ENCODE data around the gene MRPL11.
"Not testable (repeated sequence)": the region's sequence is repeated elsewhere in the genome, so short reads cannot be mapped to it uniquely, and the experiment has no call there.

The MRPL11 gene

GRCh38 chr11:66466225-66467033 lies 27.8 kb upstream of the MRPL11 start, which contains the start of gene PELI3:
PELI3 (plus strand) TSS chr11:66466905; CDS start chr11:66468129, 1,224 bp downstream.
- peak; percentile 99 for DNase-seq

DNA sequence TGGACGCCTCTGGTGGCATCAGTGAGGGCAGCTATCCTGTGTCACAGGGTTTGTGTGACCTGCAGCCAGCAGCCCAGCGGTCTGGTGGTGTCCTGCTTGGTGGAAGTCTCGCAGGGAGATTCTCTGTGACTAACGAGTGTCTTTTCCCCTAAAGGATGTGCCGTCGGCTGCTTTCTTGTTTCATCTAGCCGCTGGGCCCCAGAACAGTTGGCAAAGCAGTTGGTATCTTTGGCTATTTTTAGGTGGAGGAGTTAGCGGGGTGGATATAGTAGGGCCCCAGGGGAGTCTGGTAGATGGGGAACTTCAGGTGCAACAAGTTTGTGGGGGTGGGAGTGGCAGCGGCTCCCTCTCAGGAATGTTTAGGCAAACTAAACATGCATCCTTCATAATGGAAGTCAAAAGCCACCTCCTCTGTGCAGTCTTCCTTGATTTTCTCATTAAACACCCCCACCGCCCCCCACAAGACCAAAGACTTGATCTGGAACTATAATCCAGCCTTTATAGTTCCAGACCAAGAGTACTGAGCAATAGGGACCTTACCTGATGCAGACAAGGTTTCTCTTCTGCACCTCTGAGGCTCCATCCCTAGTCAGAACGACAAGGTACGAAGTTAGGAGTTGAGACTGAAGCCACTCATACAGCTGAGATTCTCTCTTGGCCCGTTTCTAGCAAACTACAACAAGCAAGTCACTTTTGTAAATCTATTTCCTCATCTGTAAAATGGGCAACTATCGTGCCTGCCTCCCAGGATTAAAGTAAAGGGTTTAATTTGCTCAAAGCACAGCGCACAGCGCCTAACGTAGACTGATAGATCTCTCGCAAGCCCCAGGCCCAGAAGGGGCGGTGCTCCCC lies 27.0 kb upstream of the MRPL11 start:
- DNase-seq = peak; percentile 20

- DNase-seq = peak; percentile 7
These were observed 26.3 kb upstream of the MRPL11 start for GRCh38 chr11:66464916-66465315.

DNA sequence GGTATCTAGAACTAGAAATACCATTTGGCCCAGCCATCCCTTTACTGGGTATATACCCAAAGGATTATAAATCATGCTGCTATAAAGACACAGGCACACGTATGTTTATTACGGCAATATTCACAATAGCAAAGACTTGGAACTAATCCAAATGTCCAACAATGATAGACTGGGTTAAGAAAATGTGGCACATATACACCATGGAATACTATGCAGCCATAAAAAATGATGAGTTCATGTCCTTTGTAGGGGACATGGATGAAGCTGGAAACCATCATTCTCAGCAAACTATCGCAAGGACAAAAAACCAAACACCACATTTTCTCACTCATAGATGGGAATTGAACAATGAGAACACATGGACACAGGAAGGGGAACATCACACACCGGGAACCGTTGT lies 25.5 kb upstream of the MRPL11 start:
- not testable (repeated sequence) for DNase-seq

- no peak for DNase-seq
These were observed 24.3 kb upstream of the MRPL11 start for GRCh38 chr11:66462911-66463310.

DNA sequence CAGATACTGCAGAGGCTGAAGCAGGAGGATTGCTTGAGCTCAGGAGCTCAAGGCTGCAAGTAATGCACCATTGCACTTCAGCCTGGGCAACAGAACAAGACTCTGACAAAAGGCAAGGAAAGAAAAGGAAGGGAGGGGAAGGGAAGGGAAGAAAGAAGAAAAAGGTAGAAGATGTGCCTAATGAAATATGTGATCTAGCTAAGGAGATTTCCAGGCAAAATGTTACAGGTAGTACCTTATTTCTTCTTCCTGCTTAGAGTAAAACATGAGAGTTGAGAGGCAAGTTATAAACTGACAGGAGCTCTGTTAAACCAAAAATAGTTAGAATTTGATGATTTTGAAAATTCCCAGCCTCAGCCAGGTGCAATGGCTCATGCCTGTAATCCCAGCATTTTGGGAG lies 23.4 kb upstream of the MRPL11 start:
- no peak for DNase-seq

DNA sequence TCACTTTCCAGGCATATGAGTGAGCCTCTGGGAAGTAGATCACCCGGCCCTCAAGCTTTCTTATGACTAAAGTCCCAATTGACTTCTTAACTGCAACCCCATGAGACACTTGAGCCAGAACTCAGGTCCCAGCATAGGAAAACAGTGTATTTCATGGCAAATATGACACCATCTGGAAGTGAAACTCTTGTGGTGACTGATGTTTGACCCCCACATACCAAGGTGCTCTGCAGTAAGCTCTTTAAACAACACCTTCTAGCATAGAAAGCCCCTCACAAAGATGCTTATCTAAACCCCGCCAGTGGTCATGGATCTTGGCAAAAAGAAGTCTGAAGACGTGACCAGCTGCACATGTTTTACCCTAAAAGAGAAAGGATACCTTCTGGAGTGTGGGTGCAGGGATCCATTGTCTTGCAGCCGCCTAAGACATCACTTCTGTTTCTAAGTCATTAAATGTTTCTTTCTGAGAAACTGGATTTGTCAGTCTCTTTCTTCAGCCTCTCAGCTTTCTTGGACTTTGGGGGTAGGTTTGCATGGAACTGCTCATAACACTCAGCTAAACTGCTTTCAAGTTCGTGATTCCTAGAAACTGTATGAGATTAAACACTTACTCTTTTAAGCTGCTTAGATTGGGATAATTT lies 20.6 kb upstream of the MRPL11 start:
- no peak for DNase-seq

- DNase-seq = no peak
These were observed 19.2 kb upstream of the MRPL11 start for GRCh38 chr11:66457826-66458225.

DNA sequence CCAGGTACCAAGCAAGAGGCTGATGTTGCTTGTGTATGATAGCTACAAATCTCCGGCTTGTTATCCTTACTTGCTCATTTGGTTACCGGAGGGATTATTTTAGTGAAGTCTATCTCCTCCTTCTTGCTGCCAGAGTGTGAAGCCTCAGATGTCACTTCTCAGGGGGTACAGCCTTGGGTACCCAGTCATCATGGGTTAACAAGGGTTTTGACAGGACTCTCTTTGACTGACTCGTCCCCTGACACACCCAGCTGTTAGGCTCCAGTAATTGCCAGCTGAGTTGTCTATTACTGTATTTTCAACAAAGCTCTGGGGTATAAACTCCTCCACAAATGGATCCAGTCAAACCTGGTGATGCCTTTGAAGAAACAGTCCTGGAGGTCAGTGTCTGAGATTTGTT lies 16.2 kb upstream of the MRPL11 start:
- no peak for DNase-seq

GRCh38 chr11:66454247-66454646 lies 15.6 kb upstream of the MRPL11 start:
- DNase-seq = no peak

- no peak for DNase-seq
These were observed 13.0 kb upstream of the MRPL11 start for GRCh38 chr11:66451663-66452062.

- no peak for DNase-seq
These were observed 11.9 kb upstream of the MRPL11 start for GRCh38 chr11:66450560-66450959.

GRCh38 chr11:66448523-66448922 lies 9.9 kb upstream of the MRPL11 start:
- DNase-seq = no peak

DNA sequence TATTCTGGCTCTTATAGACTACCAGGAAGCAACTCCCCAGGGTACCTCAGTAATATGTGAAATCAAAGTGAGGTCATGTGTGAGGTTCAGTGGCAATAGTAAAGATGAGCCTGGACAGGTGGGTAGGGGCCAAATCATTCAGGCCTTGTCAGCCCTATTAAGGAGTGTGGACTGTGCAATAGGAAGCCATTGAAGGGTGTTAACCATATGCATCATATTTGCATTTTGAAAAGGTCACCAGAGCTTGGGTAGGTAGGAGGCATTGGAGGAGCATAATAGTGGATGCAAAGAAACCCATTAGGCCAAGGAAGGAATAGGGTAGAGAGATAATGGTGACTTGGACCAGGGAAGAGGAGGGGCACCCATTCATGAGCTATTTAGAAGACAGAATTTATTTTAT lies 8.4 kb upstream of the MRPL11 start:
- DNase-seq = no peak

DNA sequence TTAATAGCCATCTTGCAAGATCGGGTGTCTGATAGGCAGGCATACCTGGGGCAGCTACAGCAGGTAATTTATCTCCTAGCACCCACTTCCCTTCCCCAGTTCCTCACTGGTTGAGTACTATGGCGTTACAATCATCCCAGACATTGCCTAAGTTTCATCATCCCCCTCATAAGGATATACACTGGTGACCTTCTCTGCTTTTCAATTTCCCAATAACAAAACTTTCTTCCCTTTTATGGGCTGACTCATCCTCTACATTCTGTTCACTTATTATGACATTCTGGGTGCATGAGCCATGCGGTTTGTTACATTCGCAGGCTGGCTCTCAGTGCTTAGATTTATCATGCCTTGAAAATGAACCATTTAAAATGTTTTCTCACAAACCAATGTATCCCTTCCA lies 5.0 kb upstream of the MRPL11 start:
- no peak for DNase-seq

- DNase-seq = not testable (repeated sequence)
These were observed 2.3 kb upstream of the MRPL11 start for GRCh38 chr11:66440940-66441282.

DNA sequence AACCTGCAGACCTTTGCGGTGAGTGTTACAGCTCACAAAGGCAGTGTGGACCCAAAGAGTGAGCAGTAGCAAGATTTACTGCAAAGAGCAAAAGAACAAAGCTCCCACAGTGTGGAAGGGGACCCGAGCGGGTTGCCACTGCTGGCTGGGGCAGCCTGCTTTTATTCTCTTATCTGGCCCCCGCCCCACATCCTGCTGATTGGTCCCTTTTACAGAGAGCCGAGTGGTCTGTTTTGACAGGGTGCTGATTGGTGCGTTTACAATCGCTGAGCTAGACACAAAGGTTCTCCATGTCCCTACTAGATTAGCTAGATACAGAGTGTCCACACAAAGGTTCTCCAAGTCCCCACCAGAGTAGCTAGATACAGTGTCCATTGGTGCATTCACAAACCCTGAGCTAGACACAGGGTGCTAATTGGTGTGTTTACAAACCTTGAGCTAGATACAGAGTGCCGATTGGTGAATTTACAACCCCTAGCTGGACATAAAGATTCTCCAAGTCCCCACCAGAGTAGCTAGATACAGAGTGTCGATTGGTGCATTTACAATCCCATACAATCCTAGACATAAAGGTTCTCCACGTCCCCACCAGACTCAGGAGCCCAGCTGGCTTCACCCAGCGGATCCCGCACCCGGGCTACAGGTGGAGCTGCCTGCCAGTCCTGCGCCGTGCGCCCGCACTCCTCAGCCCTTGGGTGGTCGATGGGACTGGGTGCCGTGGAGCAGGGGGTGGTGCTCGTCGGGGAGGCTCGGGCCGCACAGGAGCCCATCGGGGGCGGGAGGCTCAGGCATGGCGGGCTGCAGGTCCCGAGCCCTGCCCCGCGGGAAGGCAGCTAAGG lies 1.7 kb upstream of the MRPL11 start:
- DNase-seq = not testable (repeated sequence)

GRCh38 chr11:66437979-66438503 lies 607 bp downstream of the MRPL11 start:
- no peak for DNase-seq

- DNase-seq = no peak
These were observed 6.1 kb downstream of the MRPL11 start for GRCh38 chr11:66432597-66432996.

DNA sequence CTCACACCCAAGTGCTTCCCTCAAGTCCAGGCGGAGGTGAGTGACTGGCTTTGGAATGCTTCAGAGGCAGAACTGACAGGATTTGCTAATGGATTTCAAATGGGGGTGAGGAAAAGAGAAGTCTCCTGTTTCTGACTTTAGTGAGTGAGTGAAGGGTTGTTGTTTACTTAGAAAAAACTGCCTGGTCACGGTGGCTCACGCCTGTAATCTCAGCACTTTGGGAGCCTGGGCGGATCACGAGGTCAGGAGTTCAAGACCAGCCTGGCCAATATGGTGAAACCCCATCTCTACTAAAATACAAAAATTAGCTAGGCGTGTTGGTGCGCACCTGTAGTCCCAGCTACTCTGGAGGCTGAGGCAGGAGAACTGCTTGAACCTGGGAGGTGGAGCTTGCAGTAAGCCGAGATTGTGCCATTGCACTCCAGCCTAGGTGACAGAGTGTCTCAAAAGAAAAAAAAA lies 6.7 kb downstream of the MRPL11 start:
- DNase-seq = not testable (repeated sequence)

DNA sequence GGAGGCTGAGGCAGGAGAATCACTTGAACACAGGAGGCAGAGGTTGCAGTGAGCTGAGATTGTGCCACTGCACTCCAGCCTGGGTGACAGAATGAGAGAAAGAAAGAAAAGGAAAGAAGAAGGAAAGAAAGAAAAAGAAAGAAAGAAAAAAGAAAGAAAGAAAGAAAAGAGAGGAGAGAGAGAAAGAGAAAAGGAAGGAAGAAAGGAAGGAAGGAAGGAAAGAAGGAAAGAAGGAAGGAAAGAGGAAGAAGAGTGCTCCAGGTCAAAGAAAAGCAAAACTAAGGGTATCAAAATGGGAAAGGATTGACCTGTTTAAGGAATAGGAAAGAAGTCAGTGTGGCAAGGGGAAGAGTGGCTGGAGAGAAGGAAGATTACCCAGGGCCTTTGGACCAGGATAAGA lies 7.4 kb downstream of the MRPL11 start:
- DNase-seq = not testable (repeated sequence)

GRCh38 chr11:66429983-66430602 lies 8.6 kb downstream of the MRPL11 start:
- DNase-seq = peak; percentile 82
